HepG2 (cell line): ENCODE measurements around the gene EEFSEC.

Experiments used
- BRD4 ChIP-seq: sonication (generic); formaldehyde crosslinking; IDR thresholded peaks from 2 replicates; pipeline ENCODE4 v1.4.0; 2020; ENCODE audit warnings: missing genetic modification reagents
- FOXK1 ChIP-seq: sonication (generic); formaldehyde crosslinking; IDR thresholded peaks from 2 replicates; pipeline ENCODE4 v1.4.0; 2020; ENCODE audit warnings: low read depth, missing genetic modification reagents, borderline replicate concordance
- KDM1A ChIP-seq: IDR thresholded peaks from 2 replicates; pipeline ENCODE4 v1.6.1; 2016; ENCODE audit warnings: missing compliant biosample characterization
- NFATC3 ChIP-seq: sonication (generic); formaldehyde crosslinking; IDR thresholded peaks from 2 replicates; pipeline ENCODE4 v1.5.1; 2020; ENCODE audit warnings: mild to moderate bottlenecking, missing genetic modification reagents
- PCBP1 ChIP-seq: fragments of 200-400 bp; formaldehyde crosslinking; IDR thresholded peaks from 2 replicates; pipeline ENCODE4 v1.6.1; 2017; ENCODE audit warnings: mild to moderate bottlenecking, low read depth, low read length, borderline replicate concordance
- SIN3A ChIP-seq: IDR thresholded peaks from 2 replicates; pipeline ENCODE4 v1.6.1; 2011; ENCODE audit warnings: low read depth, mild to moderate bottlenecking, control low read depth, low read length, borderline replicate concordance
- SSRP1 ChIP-seq: IDR thresholded peaks from 2 replicates; pipeline ENCODE4 v1.6.1; 2016; ENCODE audit warnings: control low read depth
- TAF1 ChIP-seq: sonication (generic); formaldehyde crosslinking; IDR thresholded peaks from 2 replicates; pipeline ENCODE4 v1.4.0; 2020; ENCODE audit warnings: missing genetic modification reagents
- ZSCAN29 ChIP-seq: sonication (generic); formaldehyde crosslinking; conservative IDR thresholded peaks from 2 replicates; pipeline ENCODE4 v1.4.0; 2020; ENCODE audit warnings: mild to moderate bottlenecking, missing genetic modification reagents
- TF ChIP-seq, protein P1 (sequence below): sonication (generic); formaldehyde crosslinking; IDR thresholded peaks from 2 replicates; pipeline ENCODE4 v1.8.1; 2022; ENCODE audit warnings: low read depth, mild to moderate bottlenecking, missing genetic modification reagents
- TF ChIP-seq, protein P2 (sequence below): sonication (generic); formaldehyde crosslinking; IDR thresholded peaks from 2 replicates; pipeline ENCODE4 v1.5.0; 2020; ENCODE audit warnings: missing genetic modification reagents, mild to moderate bottlenecking, borderline replicate concordance

DNA sequence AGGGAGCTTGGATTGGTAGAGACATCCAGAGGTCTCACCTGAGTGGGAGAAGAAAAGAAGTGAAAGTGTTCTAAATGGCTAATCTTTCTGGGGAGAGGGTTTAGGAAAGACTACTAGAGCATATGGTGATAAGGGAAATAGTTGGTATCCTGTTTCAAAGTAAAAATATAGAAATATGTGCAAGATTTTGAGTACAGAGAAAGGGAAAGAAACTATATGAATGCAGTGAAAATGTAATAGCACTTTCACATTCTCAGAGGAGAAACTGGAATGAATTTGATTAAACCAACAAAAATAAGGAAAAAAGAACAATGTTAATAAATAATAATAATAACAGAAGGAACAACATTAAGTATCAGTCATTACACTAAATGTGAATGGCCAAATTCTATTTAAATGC lies 194.0 kb downstream of the EEFSEC start:
- TF ChIP-seq TAF1 (CRISPR knock-in tag): no peak
- TF ChIP-seq PCBP1: no peak
- TF ChIP-seq, protein P1, sequence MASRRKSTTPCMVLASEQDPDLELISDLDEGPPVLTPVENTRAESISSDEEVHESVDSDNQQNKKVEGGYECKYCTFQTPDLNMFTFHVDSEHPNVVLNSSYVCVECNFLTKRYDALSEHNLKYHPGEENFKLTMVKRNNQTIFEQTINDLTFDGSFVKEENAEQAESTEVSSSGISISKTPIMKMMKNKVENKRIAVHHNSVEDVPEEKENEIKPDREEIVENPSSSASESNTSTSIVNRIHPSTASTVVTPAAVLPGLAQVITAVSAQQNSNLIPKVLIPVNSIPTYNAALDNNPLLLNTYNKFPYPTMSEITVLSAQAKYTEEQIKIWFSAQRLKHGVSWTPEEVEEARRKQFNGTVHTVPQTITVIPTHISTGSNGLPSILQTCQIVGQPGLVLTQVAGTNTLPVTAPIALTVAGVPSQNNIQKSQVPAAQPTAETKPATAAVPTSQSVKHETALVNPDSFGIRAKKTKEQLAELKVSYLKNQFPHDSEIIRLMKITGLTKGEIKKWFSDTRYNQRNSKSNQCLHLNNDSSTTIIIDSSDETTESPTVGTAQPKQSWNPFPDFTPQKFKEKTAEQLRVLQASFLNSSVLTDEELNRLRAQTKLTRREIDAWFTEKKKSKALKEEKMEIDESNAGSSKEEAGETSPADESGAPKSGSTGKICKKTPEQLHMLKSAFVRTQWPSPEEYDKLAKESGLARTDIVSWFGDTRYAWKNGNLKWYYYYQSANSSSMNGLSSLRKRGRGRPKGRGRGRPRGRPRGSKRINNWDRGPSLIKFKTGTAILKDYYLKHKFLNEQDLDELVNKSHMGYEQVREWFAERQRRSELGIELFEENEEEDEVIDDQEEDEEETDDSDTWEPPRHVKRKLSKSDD (CRISPR knock-in tag): no peak
- TF ChIP-seq NFATC3 (CRISPR knock-in tag): no peak
- TF ChIP-seq BRD4: no peak
- TF ChIP-seq SIN3A: no peak
- no peak for TF ChIP-seq FOXK1 (CRISPR knock-in tag)
- no peak for TF ChIP-seq SSRP1 (CRISPR knock-in tag)
- TF ChIP-seq, protein P2, sequence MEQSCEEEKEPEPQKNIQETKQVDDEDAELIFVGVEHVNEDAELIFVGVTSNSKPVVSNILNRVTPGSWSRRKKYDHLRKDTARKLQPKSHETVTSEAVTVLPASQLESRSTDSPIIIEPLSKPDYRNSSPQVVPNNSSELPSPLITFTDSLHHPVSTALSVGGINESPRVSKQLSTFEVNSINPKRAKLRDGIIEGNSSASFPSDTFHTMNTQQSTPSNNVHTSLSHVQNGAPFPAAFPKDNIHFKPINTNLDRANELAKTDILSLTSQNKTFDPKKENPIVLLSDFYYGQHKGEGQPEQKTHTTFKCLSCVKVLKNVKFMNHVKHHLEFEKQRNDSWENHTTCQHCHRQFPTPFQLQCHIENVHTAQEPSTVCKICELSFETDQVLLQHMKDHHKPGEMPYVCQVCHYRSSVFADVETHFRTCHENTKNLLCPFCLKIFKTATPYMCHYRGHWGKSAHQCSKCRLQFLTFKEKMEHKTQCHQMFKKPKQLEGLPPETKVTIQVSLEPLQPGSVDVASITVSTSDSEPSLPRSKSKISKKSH (CRISPR knock-in tag): no peak
- no peak for TF ChIP-seq ZSCAN29 (CRISPR knock-in tag)
- no peak for TF ChIP-seq KDM1A (CRISPR knock-in tag)
